Lung (tissue), 12 donors: Measurements from ENCODE around the gene TBP. TPM values are rescaled to one million over a fixed set of nuclear protein-coding genes. Genes with fewer than 3 reads are reported as not detected.
"Not testable (repeated sequence)": the region's sequence is repeated elsewhere in the genome, so short reads cannot be mapped to it uniquely, and the experiment has no call there.

ENCODE experiments used
- ATAC-seq: fragments of 200-7000 bp; cut with Tn5 transposase; one replicate; pipeline ENCODE4 v1.9.1; 2020; ENCODE audit warnings: moderate number of reproducible peaks; ENCODE audit not compliant: insufficient read depth, low FRiP score
- DNase-seq, 3 donors: peaks; one replicate each; pipeline ENCODE4 v3.0.0-alpha.2; 2013 to 2017
- H3K27ac ChIP-seq, 2 donors: one replicate each; pipeline ENCODE4 v1.5.1; 2013; ENCODE audit warnings: mild to moderate bottlenecking in 2 of 2, moderate library complexity in 2 of 2, control low read depth in 1 of 2, inconsistent platforms in 1 of 2, low read depth in 1 of 2, low read length in 1 of 2
- H3K27me3 ChIP-seq, 3 donors: one replicate each; pipeline ENCODE4 v1.5.1; 2013; ENCODE audit warnings: low read length in 2 of 3; ENCODE audit not compliant: control insufficient read depth in 3 of 3, insufficient read depth in 3 of 3
- H3K36me3 ChIP-seq, 4 donors: one replicate each; pipeline ENCODE4 v1.5.1; 2013; ENCODE audit warnings: low read length in 4 of 4, mild to moderate bottlenecking in 1 of 4, moderate library complexity in 1 of 4; ENCODE audit not compliant: control insufficient read depth in 4 of 4, insufficient read depth in 4 of 4
- H3K4me1 ChIP-seq, 5 donors: one replicate each; pipeline ENCODE4 v1.5.1; 2013; ENCODE audit warnings: low read length in 5 of 5, mild to moderate bottlenecking in 2 of 5, moderate library complexity in 1 of 5; ENCODE audit not compliant: control insufficient read depth in 5 of 5, insufficient read depth in 5 of 5
- H3K4me3 ChIP-seq: one replicate; pipeline ENCODE4 v1.5.1; 2013; ENCODE audit warnings: mild to moderate bottlenecking, control low read depth, moderate library complexity
- H3K9ac ChIP-seq, 2 donors: one replicate each; pipeline ENCODE4 v1.5.1; 2013; ENCODE audit warnings: low read length in 2 of 2, control low read depth in 1 of 2; ENCODE audit not compliant: insufficient read depth in 1 of 2
- H3K9me3 ChIP-seq, 4 donors: one replicate each; pipeline ENCODE4 v1.5.1; 2013; ENCODE audit warnings: low read length in 3 of 4, mild to moderate bottlenecking in 1 of 4, moderate library complexity in 1 of 4; ENCODE audit not compliant: control insufficient read depth in 4 of 4, insufficient read depth in 3 of 4
- WGBS, 2 donors: extraction: QIAGEN DNeasy Blood & Tissue Kit; methylation state at CpG; one replicate each; pipeline ENCODE4 v1.1.7; 2013; 5-methylcytosine and 5-hydroxymethylcytosine counted together
- polyA plus RNA-seq, 2 donors: library from polyadenylated mRNA; stranded (reverse); fragments of 200-250 nt; gene quantifications; one replicate each; pipeline ENCODE4 v1.2.1, GENCODE V29; 2013
- total RNA-seq, 2 donors: library from RNA; depleted of rRNA in 1 of 2; stranded (reverse); fragments of >200 nt in 1 of 2; gene quantifications; one replicate each; pipeline ENCODE4 v1.2.1, GENCODE V29; 2014 to 2021
- TF ChIP-seq, protein P1 (sequence below): IDR thresholded peaks from 2 replicates; pipeline ENCODE4 v1.5.1; 2012; ENCODE audit warnings: mild to moderate bottlenecking; ENCODE audit errors: control extremely low read depth, extremely low read depth
- donor health status: control.
- donor health status: control.
- donor health status: Bipolar disorder and iron deficiency.
- donor health status: healthy.
- donor health status: DM: yes; HTN: yes; CAD: no.

TBP gene
- total and polyA plus RNA-seq, 4 donors, result 9.2 to 13.7 (median 11.3) TPM

GRCh38 chr6:170524172-170524502 is 30.0 kb upstream of the TBP start:
- no peaks in the 10 kb centered on the region for H3K9me3 ChIP-seq
- WGBS, 2 donors, result 67 to 73% methylated on average over 5 of the region's 5 CpGs

DNA sequence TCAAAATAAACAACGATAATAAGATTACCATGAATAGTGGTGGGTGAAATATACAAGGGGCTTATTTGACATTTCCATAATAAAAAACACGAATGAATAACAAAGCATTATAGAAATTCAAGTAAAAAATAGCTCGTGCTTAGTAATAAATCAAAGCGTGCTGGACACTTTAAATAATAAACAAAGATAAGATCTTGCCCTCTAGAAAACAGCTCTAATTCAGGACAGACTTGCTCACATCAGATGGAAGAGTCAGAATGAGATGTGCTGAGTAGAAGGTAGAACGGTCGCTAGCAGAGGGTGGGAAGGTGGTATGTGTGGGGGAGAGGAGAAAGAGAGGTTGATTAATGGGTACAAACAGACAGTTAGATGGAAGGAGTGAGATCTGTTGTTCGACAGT is 28.4 kb upstream of the TBP start:
- no peak overlapping the region for H3K4me3 ChIP-seq
- H3K36me3 ChIP-seq, result no peaks in the 10 kb centered on the region
- H3K9ac ChIP-seq, result no peak overlapping the region
- TF ChIP-seq, protein P1, sequence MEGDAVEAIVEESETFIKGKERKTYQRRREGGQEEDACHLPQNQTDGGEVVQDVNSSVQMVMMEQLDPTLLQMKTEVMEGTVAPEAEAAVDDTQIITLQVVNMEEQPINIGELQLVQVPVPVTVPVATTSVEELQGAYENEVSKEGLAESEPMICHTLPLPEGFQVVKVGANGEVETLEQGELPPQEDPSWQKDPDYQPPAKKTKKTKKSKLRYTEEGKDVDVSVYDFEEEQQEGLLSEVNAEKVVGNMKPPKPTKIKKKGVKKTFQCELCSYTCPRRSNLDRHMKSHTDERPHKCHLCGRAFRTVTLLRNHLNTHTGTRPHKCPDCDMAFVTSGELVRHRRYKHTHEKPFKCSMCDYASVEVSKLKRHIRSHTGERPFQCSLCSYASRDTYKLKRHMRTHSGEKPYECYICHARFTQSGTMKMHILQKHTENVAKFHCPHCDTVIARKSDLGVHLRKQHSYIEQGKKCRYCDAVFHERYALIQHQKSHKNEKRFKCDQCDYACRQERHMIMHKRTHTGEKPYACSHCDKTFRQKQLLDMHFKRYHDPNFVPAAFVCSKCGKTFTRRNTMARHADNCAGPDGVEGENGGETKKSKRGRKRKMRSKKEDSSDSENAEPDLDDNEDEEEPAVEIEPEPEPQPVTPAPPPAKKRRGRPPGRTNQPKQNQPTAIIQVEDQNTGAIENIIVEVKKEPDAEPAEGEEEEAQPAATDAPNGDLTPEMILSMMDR, result no peak
- WGBS, 2 donors, result 61 to 66% methylated on average over 7 of the region's 7 CpGs
- DNase-seq, result no peak
- H3K27me3 ChIP-seq, result peaks cover 0 to 3% (median 0%) of the 10 kb centered on the region in 3 donors
- no peak overlapping the region for H3K27ac ChIP-seq
- H3K4me1 ChIP-seq, result peaks cover 0 to 14% (median 5%) of the 10 kb centered on the region in 5 donors
- H3K9me3 ChIP-seq, result no peaks in the 10 kb centered on the region
- no peak for ATAC-seq

More at GRCh38 chr6:170524172-170524502, 30.0 kb upstream of the TBP start:
- TF ChIP-seq, protein P1, result no peak
- no peaks in the 10 kb centered on the region for H3K36me3 ChIP-seq
- no peak overlapping the region for H3K9ac ChIP-seq
- H3K4me1 ChIP-seq, result peaks cover 0 to 14% (median 5%) of the 10 kb centered on the region in 5 donors
- H3K27ac ChIP-seq, result peak overlapping the region; percentile 43 to 71
- no peak overlapping the region for H3K4me3 ChIP-seq
- DNase-seq, result no peak
- ATAC-seq, result no peak
- peaks cover 0 to 3% (median 0%) of the 10 kb centered on the region in 3 donors for H3K27me3 ChIP-seq

DNA sequence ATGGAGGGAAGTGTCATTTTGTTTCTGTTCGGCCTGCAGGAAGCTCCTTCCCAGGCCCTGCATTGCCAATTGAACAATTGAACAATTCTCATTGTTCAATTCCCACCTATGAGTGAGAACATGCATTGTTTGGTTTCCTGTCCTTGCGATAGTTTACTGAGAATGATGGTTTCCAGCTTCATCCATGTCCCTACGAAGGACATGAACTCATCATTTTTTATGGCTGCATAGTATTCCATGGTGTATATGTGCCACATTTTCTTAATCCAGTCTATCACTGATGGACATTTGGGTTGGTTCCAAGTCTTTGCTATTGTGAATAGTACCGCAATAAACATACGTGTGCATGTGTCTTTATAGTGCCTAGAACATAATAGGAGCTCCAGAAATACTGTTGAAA is 26.2 kb upstream of the TBP start:
- H3K27ac ChIP-seq, result not testable (repeated sequence)

DNA sequence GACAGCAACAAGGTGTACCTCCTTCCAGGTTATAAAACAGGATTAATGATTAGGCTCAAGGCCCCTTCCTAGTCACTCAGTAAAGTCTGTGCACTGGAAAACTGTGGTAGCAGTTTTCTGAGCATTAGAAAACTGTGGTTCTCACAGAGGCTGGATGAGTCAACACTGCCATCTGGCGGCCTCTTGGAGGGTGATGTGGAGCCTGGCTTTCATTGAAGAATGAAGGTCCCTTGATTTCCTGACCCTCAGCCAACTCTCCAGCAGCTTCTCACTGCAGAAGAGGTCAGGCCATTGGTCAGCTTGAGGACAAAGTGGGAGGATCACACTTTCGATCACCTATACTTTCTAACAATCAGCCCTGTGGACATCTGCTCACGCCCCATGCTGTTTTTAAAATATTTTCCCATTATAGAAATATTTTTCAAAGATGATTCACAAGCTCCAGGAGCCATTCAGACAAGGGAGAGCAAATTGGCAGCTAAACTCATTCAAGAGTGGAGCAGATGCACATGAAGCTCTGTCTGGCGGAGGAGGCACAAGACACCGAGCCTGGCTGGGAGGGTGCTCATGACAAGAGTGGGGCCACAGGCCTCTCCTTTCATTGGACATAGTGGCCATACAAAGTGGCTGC is 24.2 kb upstream of the TBP start:
- no peak overlapping the region for H3K9ac ChIP-seq
- DNase-seq (peak; percentile 80 to 88 (median 87)), ATAC-seq (peak; percentile 78)
- peaks cover 0 to 3% (median 0%) of the 10 kb centered on the region in 3 donors for H3K27me3 ChIP-seq
- TF ChIP-seq, protein P1, result peak; percentile 75
- no peak overlapping the region for H3K4me3 ChIP-seq
- no peak overlapping the region for H3K27ac ChIP-seq
- peaks cover 0 to 2% (median 0%) of the 10 kb centered on the region in 5 donors for H3K4me1 ChIP-seq
- 53 to 57% methylated on average over 5 of the region's 5 CpGs for WGBS, 2 donors
- peaks cover 6 to 14% (median 10%) of the 10 kb centered on the region in 4 donors for H3K36me3 ChIP-seq
- no peaks in the 10 kb centered on the region for H3K9me3 ChIP-seq

More for the DNA sequence above, 26.2 kb upstream of the TBP start:
- not testable (repeated sequence) for H3K36me3 ChIP-seq, DNase-seq, ATAC-seq, H3K9ac ChIP-seq, H3K4me3 ChIP-seq, H3K4me1 ChIP-seq, H3K9me3 ChIP-seq, H3K27me3 ChIP-seq
- 83 to 84% methylated on average over 5 of the region's 5 CpGs for WGBS, 2 donors
